Body of pancreas (tissue), 4 donors: ENCODE results near the gene CFAP410.

Experiments
- CTCF ChIP-seq, 7 experiments: fragments of 450-650 bp in 4 of 7; fragments of 200-600 bp in 3 of 7; sonication (generic) in 3 of 7; IDR thresholded peaks; one replicate each; pipeline ENCODE4 v1.5.1; 2016 to 2019; ENCODE audit warnings: antibody characterized with exemption in 7 of 7
- POLR2A ChIP-seq, 3 donors: fragments of 450-650 bp; IDR thresholded peaks; one replicate each; pipeline ENCODE4 v1.6.1; 2016; ENCODE audit warnings: antibody characterized with exemption in 3 of 3, mild to moderate bottlenecking in 2 of 3

- TF ChIP-seq CTCF (IDR thresholded peaks at IDR 0.05) = no peak
- TF ChIP-seq POLR2A (IDR thresholded peaks at IDR 0.05) = no peak
Observed at GRCh38 chr21:44331209-44331608, 8.0 kb downstream of the CFAP410 start.
